HL-60 (cell line): ENCODE data around the gene PLCB1.

ENCODE experiments used
- CTCF ChIP-seq: IDR thresholded peaks from one replicate; pipeline ENCODE4 v1.5.1; 2011; ENCODE audit warnings: low read length, control low read depth, inconsistent platforms; ENCODE audit not compliant: insufficient read depth
- POLR2AphosphoS5 ChIP-seq: IDR thresholded peaks from 2 replicates; pipeline ENCODE4 v1.6.1; 2012; ENCODE audit warnings: low read depth
- REST ChIP-seq: IDR thresholded peaks from 2 replicates; pipeline ENCODE4 v1.6.1; 2012; ENCODE audit warnings: low read depth; ENCODE audit not compliant: insufficient replicate concordance
- SPI1 ChIP-seq: IDR thresholded peaks from 2 replicates; pipeline ENCODE4 v1.6.1; 2012; ENCODE audit warnings: low read depth, mild to moderate bottlenecking, borderline replicate concordance

GRCh38 chr20:8344631-8345030 is 212.6 kb downstream of the PLCB1 start:
- no peak for TF ChIP-seq CTCF
- no peak for TF ChIP-seq POLR2AphosphoS5
- TF ChIP-seq REST, result no peak
- no peak for TF ChIP-seq SPI1
